Keratinocyte (primary cell): ENCODE data around the gene ZMIZ1.

ENCODE experiments used
- CTCF ChIP-seq, 3 experiments: IDR thresholded peaks in 1 of 3; conservative IDR thresholded peaks in 1 of 3; optimal IDR thresholded peaks in 1 of 3; 2 replicates in 2 of 3; 3 replicates in 1 of 3; pipeline versions ENCODE3 to v1.5.1; 2011; ENCODE audit warnings: low read length in 3 of 3, mild to moderate bottlenecking in 3 of 3, moderate library complexity in 2 of 3, control low read depth in 1 of 3, inconsistent platforms in 1 of 3; ENCODE audit not compliant: insufficient read depth in 2 of 3; ENCODE audit errors: extremely low read depth in 1 of 3
- EZH2 ChIP-seq: IDR thresholded peaks from one replicate; pipeline ENCODE4 v1.6.1; 2012; ENCODE audit warnings: inconsistent platforms, mild to moderate bottlenecking, low read length, moderate library complexity

GRCh38 chr10:79106256-79107050 lies 37.7 kb downstream of the ZMIZ1 start:
- no peak for TF ChIP-seq CTCF (optimal IDR thresholded peaks at IDR 0.05 in 1 of 3, IDR thresholded peaks at IDR 0.05 in 1 of 3, conservative IDR thresholded peaks at IDR 0.05 in 1 of 3; ENCODE audit: extremely low read depth in 1 of 3, insufficient read depth in 2 of 3, low read length in 3 of 3)
- TF ChIP-seq EZH2: no peak
